Measurements from ENCODE around the gene NCOA3. TPM values are rescaled to one million over a fixed set of nuclear protein-coding genes. Genes with fewer than 3 reads are reported as not detected.

The NCOA3 gene
- total and polyA plus RNA-seq, 2 of the 8 experiments (the other 6 are each of a cell fraction or from before 2014, with no cell fraction given), result 7.9 to 24.7 TPM

DNA sequence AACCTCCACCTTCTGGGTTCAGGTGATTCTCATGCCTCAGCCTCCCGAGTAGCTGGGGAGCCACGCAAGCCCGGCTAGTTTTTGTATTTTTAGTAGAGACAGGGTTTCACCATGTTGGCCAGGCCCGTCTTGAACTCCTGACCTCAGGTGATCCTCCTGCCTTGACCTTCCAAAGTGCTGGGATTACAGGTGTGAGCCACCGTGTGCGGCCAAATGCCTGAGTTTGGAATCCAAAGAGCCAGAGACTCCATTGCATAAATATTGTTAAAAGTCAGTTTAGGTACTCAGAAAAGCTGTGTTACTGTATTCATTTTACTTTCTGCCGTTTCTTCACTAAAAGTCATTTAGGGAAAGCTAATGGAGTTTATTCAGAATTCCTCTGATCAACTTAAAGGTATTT is 146.3 kb downstream of the NCOA3 start:
- POLR2A ChIA-PET (ENCODE audit: partially characterized antibody), result interaction anchor here (0.6 to 1.3 kb wide), 4 partner anchors 17 to 453 kb away, joined by 3 read pairs; no protein-coding TSS in a partner anchor
- no peak for TF ChIP-seq CHD1 (IDR thresholded peaks at IDR 0.05; ENCODE audit: low read depth, low read length)
- TF ChIP-seq CHD2 (IDR thresholded peaks at IDR 0.05; ENCODE audit: low read length), result no peak
- no peak for TF ChIP-seq BACH1 (IDR thresholded peaks at IDR 0.05; ENCODE audit: low read length)
- no peak for FAIRE-seq

More for the DNA sequence above, 146.3 kb downstream of the NCOA3 start:
- no peaks in the 10 kb centered on the region for H3K9me3 ChIP-seq (ENCODE audit: insufficient read depth in 2 of 2, low read depth in 1 of 2, low read length in 1 of 2)
- no peaks in the 10 kb centered on the region for H3K79me2 ChIP-seq (ENCODE audit: control insufficient read depth in 1 of 2, insufficient read depth in 2 of 2, low read length in 2 of 2)
- no peak overlapping the region for H2BK5ac ChIP-seq (ENCODE audit: low read depth, low read length)
- H4K20me1 ChIP-seq (replicated peaks in 1 of 2; ENCODE audit: control insufficient read depth in 1 of 2, insufficient read depth in 2 of 2, low read length in 2 of 2), result no peaks in the 10 kb centered on the region
- no peak overlapping the region for H4K5ac ChIP-seq (ENCODE audit: insufficient read length, low read depth, low read length)
- no peak overlapping the region for H2BK12ac ChIP-seq (ENCODE audit: low read depth, low read length)
- H4K8ac ChIP-seq (ENCODE audit: extremely low read depth, insufficient read depth, low read length), result no peak overlapping the region
- no peak overlapping the region for H3K4me2 ChIP-seq (ENCODE audit: insufficient read depth in 1 of 2, low read depth in 2 of 2, low read length in 2 of 2)
- no peak overlapping the region for H2AFZ ChIP-seq (ENCODE audit: low read length)
- H2BK120ac ChIP-seq (replicated peaks; ENCODE audit: low read depth, low read length), result no peak overlapping the region
- no peak overlapping the region for H3K4me3 ChIP-seq (ENCODE audit: extremely low read depth in 1 of 4, insufficient read depth in 2 of 4, low read depth in 3 of 4, low read length in 4 of 4)
- H3K4me1 ChIP-seq (replicated peaks in 1 of 4; ENCODE audit: control insufficient read depth in 3 of 4, insufficient read depth in 4 of 4, low read length in 3 of 4), result peaks cover 0 to 16% (median 9%) of the 10 kb centered on the region in 4 experiments; a peak in 5 of 7 replicates
- no peaks in the 10 kb centered on the region for H3K27me3 ChIP-seq (replicated peaks in 1 of 4; ENCODE audit: control insufficient read depth in 3 of 4, extremely low read depth in 1 of 4, insufficient read depth in 3 of 4, low read length in 3 of 4)
- no peaks in the 10 kb centered on the region for H3K79me1 ChIP-seq (ENCODE audit: low read depth, low read length)
- peaks cover 3 to 39% (median 20%) of the 10 kb centered on the region in 4 experiments; a peak in 6 of 8 replicates for H3K36me3 ChIP-seq (ENCODE audit: control insufficient read depth in 2 of 4, insufficient read depth in 4 of 4, low read length in 3 of 4)
- no peak overlapping the region for H2BK15ac ChIP-seq (ENCODE audit: low read length)
- H3K4ac ChIP-seq (replicated peaks; ENCODE audit: insufficient read length, low read depth, low read length), result no peak overlapping the region
- no peak overlapping the region for H3K27ac ChIP-seq (ENCODE audit: low read depth, low read length)
- no peak overlapping the region for H3K23ac ChIP-seq (ENCODE audit: insufficient read length)
- CTCF ChIA-PET (ENCODE audit: partially characterized antibody), result interaction anchor here (0.6 to 1.4 kb wide), 3 partner anchors 29 to 973 kb away, joined by 3 read pairs; no protein-coding TSS in a partner anchor
- WGBS, 2 experiments (ENCODE audit: extremely low coverage in 1 of 2, insufficient coverage in 1 of 2, insufficient read length in 1 of 2, insufficient replicate concordance in 2 of 2, low coverage in 1 of 2, low lambda C conversion rate in 2 of 2, missing lambda C conversion rate in 1 of 2), result 90% methylated on average over 7 of the region's 7 CpGs; no CpG with 5 or more reads in 1 of the 2 experiments
- no peak overlapping the region for H2AK5ac ChIP-seq (ENCODE audit: low read depth, low read length)
- H3K14ac ChIP-seq (ENCODE audit: insufficient read length), result no peak overlapping the region
- no peak overlapping the region for H4K91ac ChIP-seq (replicated peaks; ENCODE audit: insufficient read length, low read length)
- H3K23me2 ChIP-seq (ENCODE audit: low read depth, low read length), result no peaks in the 10 kb centered on the region
- H3K9ac ChIP-seq (replicated peaks in 1 of 4; ENCODE audit: extremely low read depth in 1 of 4, low read depth in 3 of 4, low read length in 3 of 4), result no peak overlapping the region
- no peak overlapping the region for H3K18ac ChIP-seq (ENCODE audit: extremely low read depth, low read length)
- DNase-seq (ENCODE audit: low read depth in 1 of 2, low spot score in 2 of 2), result no peak
- H3K56ac ChIP-seq (replicated peaks; ENCODE audit: insufficient read length, low read depth, low read length), result no peak overlapping the region
- H2BK20ac ChIP-seq (ENCODE audit: low read length), result no peak overlapping the region
